ENCODE results near the gene TMEM259. TPM values are rescaled to one million over a fixed set of nuclear protein-coding genes. Genes with fewer than 3 reads are reported as not detected.

TMEM259 gene
- total and polyA plus RNA-seq, 2 of the 13 experiments (the other 11 are each of a cell fraction or from before 2014, with no cell fraction given) = 64.7 to 164 TPM

DNA sequence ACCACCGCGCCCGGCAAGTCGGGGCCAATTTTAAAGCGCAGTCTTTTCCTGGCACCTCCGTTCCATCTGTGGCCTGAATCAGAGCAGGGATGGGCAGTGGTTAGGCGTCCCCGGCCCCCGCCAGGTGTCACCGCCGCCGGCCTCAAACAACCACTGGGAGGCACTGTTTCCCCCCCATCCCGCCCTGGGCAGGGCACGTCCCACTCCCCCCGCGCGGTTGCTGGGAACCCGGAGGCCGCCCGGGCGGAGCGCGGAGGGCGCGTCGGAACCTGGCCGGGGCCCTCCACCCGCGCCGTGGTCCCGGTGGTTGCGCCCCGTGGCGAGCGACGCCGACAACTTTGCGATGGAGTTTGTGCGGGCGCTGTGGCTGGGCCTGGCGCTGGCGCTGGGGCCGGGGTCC lies 20.8 kb downstream of the TMEM259 start, which contains the start of gene GRIN3B (continued):
- TF ChIP-seq ZNF234 (CRISPR knock-in tag; conservative IDR thresholded peaks at IDR 0.05) (no peak), ZNF24 (IDR thresholded peaks at IDR 0.05) (no peak), ZNF800 (CRISPR knock-in tag; IDR thresholded peaks at IDR 0.05) (peak; percentile 36; the same call in 1 of the 2 replicates), IKZF4 (CRISPR knock-in tag; IDR thresholded peaks at IDR 0.05; ENCODE audit: borderline replicate concordance, low read depth, not compliant biosample characterization) (no peak), ZFP90 (CRISPR knock-in tag; IDR thresholded peaks at IDR 0.05; ENCODE audit: borderline replicate concordance) (no peak), SNRNP70 (IDR thresholded peaks at IDR 0.05; ENCODE audit: low read depth, low read length) (no peak), ZBTB39 (CRISPR knock-in tag; IDR thresholded peaks at IDR 0.05) (no peak), ZNF17 (CRISPR knock-in tag; IDR thresholded peaks at IDR 0.05) (no peak), ZKSCAN1 (IDR thresholded peaks at IDR 0.05; ENCODE audit: low read length) (no peak), MAZ (IDR thresholded peaks at IDR 0.05; ENCODE audit: borderline replicate concordance, low read depth, low read length) (peak; percentile 73; the same call in 1 of the 2 replicates), MAZ (CRISPR knock-in tag; IDR thresholded peaks at IDR 0.05; ENCODE audit: low read depth) (peak; percentile 66; the same call in 1 of the 2 replicates), KAT7 (CRISPR knock-in tag; IDR thresholded peaks at IDR 0.05; ENCODE audit: borderline replicate concordance) (no peak), ZNF414 (CRISPR knock-in tag; IDR thresholded peaks at IDR 0.05) (0 out of 2 replicates have a peak, but pooled peaks have one; percentile 39), TBX2 (CRISPR knock-in tag; IDR thresholded peaks at IDR 0.05; ENCODE audit: borderline replicate concordance) (no peak), MED8 (CRISPR knock-in tag; IDR thresholded peaks at IDR 0.05; ENCODE audit: insufficient replicate concordance) (no peak), PRPF4 (IDR thresholded peaks at IDR 0.05; ENCODE audit: low read depth, low read length, poor library complexity, severe bottlenecking) (no peak), ZNF280B (CRISPR knock-in tag; IDR thresholded peaks at IDR 0.05; ENCODE audit: borderline replicate concordance) (no peak), HNRNPH1 (optimal IDR thresholded peaks at IDR 0.05; ENCODE audit: low read depth, low read length) (no peak), NBN (conservative IDR thresholded peaks at IDR 0.05) (no peak), MAF1 (CRISPR knock-in tag; IDR thresholded peaks at IDR 0.05; ENCODE audit: borderline replicate concordance) (no peak)
- TF ChIP-seq, protein P1, sequence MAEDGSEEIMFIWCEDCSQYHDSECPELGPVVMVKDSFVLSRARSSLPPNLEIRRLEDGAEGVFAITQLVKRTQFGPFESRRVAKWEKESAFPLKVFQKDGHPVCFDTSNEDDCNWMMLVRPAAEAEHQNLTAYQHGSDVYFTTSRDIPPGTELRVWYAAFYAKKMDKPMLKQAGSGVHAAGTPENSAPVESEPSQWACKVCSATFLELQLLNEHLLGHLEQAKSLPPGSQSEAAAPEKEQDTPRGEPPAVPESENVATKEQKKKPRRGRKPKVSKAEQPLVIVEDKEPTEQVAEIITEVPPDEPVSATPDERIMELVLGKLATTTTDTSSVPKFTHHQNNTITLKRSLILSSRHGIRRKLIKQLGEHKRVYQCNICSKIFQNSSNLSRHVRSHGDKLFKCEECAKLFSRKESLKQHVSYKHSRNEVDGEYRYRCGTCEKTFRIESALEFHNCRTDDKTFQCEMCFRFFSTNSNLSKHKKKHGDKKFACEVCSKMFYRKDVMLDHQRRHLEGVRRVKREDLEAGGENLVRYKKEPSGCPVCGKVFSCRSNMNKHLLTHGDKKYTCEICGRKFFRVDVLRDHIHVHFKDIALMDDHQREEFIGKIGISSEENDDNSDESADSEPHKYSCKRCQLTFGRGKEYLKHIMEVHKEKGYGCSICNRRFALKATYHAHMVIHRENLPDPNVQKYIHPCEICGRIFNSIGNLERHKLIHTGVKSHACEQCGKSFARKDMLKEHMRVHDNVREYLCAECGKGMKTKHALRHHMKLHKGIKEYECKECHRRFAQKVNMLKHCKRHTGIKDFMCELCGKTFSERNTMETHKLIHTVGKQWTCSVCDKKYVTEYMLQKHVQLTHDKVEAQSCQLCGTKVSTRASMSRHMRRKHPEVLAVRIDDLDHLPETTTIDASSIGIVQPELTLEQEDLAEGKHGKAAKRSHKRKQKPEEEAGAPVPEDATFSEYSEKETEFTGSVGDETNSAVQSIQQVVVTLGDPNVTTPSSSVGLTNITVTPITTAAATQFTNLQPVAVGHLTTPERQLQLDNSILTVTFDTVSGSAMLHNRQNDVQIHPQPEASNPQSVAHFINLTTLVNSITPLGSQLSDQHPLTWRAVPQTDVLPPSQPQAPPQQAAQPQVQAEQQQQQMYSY (CRISPR knock-in tag; IDR thresholded peaks at IDR 0.05) = no peak

Data from HepG2 (cell line).